Jurkat, Clone E6-1 (cell line): ENCODE measurements around the gene CFAP157.

Experiments used
- DNase-seq: peaks from one replicate; pipeline ENCODE4 v3.0.0-alpha.2; 2011; ENCODE audit warnings: low read depth, low spot score
- H3K4me3 ChIP-seq: 2 replicates; pipeline ENCODE4 v1.5.1; 2011; ENCODE audit warnings: mild to moderate bottlenecking, low read length, control low read depth, moderate library complexity

CFAP157 gene

DNA sequence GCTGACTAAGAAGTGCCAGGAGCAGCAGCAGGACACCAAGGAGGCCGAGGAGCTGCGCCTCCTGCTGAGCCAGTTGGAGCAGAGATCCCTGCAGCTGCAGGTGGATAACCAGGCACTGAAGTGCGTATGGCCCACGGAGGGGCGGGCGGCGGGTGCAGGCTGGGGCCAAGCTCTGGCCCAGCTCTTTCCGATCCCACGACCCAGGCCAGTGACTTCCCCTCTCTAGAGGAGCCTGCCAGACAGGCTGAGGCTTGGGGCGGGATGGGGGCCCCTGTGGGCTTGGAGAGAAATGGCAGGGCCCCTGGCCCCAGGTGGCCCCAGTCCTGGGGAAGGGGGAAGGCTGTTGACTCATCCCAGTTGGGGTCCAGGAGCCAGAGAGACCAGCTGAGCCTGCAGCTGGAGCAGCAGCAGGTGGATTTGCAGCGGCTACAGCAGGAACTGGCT, 5.1 kb downstream of the CFAP157 start:
- H3K4me3 ChIP-seq, result no peak overlapping the region
- no peak for DNase-seq

- no peak overlapping the region for H3K4me3 ChIP-seq
- DNase-seq, result no peak
Observed at GRCh38 chr9:127712371-127712770, 5.6 kb downstream of the CFAP157 start.

DNA sequence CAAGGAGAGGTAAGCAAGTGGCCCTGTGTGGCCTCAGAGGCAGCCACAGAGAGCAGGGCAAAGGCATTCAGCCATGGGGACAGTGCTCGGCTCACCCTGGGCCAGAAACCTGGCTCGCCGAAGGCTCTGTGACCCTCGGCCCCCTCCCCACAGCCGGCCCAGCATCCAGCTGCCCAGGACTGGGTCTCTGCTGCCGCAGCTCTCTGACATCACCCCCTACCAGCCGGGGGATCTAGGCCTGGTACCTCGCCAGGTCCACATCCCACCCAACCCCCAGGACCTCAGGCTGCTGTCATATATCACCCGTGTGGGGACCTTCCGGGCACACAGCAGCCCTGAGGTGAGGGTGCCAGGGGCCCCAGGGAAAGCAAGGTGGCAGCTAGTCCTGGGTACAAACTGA, 6.1 kb downstream of the CFAP157 start:
- no peak overlapping the region for H3K4me3 ChIP-seq
- DNase-seq, result no peak

GRCh38 chr9:127714020-127714750, 7.4 kb downstream of the CFAP157 start:
- H3K4me3 ChIP-seq, result peak overlapping the region; percentile 82

DNA sequence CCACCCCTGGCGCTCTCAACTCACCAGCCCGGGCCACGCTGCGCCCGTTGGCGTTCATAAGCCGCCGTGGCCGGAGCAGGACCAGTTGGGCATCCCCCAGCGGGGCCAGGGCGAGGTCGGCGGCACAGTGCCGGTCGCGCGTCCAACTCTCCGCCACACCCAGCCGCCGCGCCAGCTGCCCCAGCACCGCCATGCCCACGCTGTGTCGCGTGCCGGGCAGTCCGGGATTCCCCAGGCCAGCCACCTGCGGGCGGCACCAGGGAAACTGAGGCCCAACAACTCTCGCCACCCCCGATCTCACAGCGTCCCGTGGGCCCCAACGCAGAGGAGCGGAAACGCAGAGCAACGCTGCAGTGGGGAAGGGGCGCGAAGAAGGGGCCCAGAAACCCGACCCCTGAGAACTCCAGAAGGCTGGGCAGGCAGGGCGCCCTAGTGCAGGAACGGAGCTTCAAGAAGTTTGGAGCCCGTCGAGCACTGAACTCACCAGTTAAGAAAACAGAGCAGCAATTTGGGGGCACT, 8.2 kb downstream of the CFAP157 start:
- peak overlapping the region; percentile 82 for H3K4me3 ChIP-seq
- no peak for DNase-seq

More at GRCh38 chr9:127714020-127714750, 7.4 kb downstream of the CFAP157 start:
- DNase-seq, result no peak

- H3K4me3 ChIP-seq, result peak within 1 kb of the TSS; percentile 82
- DNase-seq, result peak; percentile 86
Observed at GRCh38 chr9:127715470-127716337, 8.9 kb downstream of the CFAP157 start, which contains the start of the genes PTRH1 and TTC16. Gene PTRH1, minus strand, starts transcription at chr9:127715663. Its CDS starts 24 bp downstream, at chr9:127715639. Gene TTC16, plus strand, starts transcription at chr9:127716079. Its CDS starts 67 bp downstream, at chr9:127716146.

DNA sequence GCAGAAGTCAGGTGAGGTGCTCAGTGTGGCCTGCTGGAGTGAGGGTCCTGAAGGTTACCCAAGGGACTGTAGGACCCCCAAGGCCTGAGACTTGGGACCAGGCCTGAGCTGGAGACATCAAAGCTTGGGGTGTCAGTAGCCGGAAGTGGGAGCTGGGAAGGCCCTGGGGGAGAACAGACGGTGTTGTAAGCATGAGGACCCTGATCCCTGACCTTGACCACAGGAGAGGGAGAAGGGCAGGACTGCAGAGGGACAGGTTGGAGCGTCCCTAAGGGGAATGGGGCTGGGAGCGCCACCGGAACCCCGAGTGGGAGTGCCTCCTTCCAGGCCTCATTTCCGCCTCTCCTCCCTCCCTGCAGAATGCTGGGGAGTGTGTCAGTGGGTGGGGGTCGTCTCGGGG, 9.6 kb downstream of the CFAP157 start:
- no peak overlapping the region for H3K4me3 ChIP-seq
- no peak for DNase-seq

DNA sequence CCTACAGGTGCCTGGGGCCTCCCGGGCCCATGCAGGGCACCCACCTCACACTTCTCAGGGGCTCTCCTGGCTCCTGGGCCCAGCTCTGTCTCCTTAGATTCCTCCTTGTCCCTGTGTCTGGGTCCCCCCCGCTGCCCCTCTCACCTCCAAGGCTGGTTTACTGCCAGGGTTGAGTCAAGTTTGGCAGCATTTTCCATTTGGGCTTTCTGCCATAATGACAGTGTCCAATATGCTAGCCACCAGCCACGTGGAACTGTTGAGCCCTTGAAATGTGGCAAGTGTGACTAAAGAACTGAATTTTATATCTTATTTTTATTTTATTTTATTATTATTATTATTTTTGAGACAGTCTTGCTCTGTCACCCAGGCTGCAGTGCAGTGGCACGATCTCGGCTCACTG, 11.0 kb downstream of the CFAP157 start:
- no peak overlapping the region for H3K4me3 ChIP-seq
- DNase-seq, result no peak

DNA sequence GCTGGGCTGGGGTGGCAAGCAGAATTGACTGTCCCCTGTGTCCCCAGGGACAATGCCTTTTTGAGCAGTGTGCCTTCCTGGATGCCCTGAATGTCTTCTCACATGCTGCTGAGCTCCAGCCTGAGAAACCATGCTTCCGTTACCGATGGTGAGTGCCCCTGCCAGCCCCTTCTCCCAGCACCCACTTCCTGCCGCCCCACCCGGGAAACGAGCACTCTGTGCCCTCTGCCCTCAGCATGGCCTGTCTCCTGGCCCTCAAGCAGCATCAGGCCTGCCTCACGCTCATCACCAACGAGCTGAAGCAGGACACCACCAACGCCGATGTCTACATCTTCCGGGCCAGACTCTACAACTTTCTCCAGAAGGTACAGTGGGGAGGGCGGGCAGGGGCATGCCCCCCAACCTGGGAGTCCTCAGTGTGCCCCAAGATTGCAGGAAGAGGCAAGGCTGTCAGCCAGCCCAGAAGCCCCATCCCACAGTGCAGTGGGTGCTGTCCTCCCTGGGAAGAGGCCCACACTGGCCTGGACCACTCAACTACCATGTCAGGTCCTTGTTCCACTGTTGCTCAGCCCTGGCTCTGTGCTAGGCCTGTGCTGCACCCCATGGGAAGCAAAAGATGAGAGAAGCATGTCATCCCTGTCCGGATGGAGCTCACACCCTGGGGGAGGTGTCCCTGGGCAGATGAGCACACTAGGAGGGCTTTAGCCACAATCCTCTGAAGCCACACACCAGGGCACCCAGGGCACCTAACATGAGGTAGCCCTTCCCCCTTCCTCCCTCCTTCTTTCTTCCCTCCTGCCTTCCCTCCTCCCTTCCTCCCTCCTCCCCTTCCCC, 13.5 kb downstream of the CFAP157 start:
- peak; percentile 77 for DNase-seq
- peak overlapping the region; percentile 54 for H3K4me3 ChIP-seq

GRCh38 chr9:127720865-127721227, 14.1 kb downstream of the CFAP157 start:
- H3K4me3 ChIP-seq, result no peak overlapping the region
- no peak for DNase-seq

GRCh38 chr9:127721391-127721821, 14.6 kb downstream of the CFAP157 start:
- DNase-seq, result no peak

DNA sequence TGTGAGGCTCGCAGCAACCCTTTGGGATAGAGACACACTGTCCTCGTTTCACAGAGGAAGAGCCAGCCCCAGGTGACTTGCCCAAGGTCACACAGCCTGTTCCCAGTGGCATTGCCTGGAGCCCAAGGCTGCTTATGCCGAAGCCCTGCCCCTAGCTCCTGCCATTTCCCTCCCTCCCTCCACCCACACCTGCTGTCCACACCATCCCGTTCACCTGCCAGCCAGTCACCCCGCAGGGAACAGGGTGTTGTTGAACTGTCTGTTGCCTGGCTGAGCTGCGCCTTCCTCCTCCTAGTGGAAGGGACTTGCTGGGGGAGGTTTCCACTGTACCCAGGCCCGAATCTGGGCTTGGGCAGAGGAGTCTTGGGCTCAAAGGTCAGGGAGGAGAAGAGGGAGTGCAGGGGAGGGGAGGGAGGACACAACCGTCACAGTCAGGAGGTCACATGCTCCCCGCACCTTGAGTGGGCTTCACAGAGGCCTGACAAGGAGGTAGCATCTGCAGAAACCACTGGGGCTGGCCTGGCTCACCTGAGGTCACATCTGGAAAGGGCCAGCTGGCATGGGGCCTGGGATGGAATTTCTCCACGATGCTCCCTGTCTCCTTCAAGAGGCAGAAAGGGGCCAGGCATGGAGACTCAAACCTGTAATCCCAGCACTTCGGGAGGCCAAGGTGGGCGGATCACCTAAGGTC, 15.4 kb downstream of the CFAP157 start:
- DNase-seq, result no peak
- no peak overlapping the region for H3K4me3 ChIP-seq

More at GRCh38 chr9:127721391-127721821, 14.6 kb downstream of the CFAP157 start:
- H3K4me3 ChIP-seq, result no peak overlapping the region

DNA sequence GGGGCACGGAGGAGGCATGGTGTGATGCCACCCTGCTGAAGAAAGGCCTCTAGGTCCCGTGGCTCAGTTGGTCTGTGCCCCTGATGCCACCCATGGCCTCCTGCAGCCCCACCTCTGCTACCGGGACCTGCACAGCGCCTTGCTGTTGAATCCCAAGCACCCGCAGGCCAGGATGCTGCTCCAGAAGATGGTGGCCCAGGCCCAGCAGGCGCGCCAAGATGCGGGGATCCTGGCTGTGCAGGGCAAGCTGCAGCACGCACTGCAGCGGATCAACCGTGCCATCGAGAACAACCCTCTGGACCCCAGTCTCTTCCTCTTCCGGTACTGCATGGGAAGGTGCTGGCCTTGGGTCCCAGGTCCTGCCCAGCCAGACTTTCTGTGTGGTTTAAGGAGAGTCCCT, 16.2 kb downstream of the CFAP157 start:
- H3K4me3 ChIP-seq, result no peak overlapping the region
- no peak for DNase-seq

DNA sequence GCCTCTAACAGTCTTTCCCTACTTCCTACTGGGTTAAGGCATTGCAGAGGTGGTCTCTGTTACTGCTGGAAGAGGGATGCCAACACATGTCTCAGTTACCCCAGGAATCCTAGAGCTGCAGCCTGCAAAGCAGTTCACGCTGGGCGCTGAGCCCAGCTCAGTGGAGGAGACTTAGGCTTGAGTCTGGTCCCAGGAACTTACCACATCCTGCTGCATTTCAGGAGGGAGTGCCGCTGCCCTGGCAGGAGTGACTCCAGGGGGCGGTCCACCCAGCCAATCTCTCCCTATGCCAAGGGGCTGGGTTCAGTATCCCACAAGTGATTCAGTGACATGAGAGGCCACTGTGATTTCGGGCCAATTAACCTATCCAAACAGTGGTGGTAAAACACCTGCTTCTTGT, 16.7 kb downstream of the CFAP157 start:
- DNase-seq, result no peak
- no peak overlapping the region for H3K4me3 ChIP-seq

DNA sequence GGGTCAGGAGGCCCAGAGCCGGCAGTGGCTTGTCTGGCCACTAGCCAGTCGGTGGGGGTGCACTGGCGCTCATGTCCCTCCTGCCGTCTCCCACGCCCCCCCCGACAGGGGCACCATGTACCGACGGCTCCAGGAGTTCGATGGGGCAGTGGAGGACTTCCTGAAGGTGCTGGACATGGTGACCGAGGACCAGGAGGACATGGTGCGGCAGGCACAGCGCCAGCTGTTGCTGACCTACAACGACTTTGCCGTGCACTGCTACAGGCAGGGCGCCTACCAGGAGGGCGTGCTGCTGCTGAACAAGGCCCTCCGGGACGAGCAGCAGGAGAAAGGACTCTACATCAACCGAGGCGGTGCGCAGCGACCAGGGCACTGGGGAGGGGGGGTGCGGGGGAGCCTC, 17.2 kb downstream of the CFAP157 start:
- H3K4me3 ChIP-seq, result no peak overlapping the region
- no peak for DNase-seq

- DNase-seq, result no peak
- H3K4me3 ChIP-seq, result no peak overlapping the region
Observed at GRCh38 chr9:127726871-127727270, 20.1 kb downstream of the CFAP157 start.

- H3K4me3 ChIP-seq, result no peak overlapping the region
- no peak for DNase-seq
Observed at GRCh38 chr9:127728808-127729207, 22.0 kb downstream of the CFAP157 start.

DNA sequence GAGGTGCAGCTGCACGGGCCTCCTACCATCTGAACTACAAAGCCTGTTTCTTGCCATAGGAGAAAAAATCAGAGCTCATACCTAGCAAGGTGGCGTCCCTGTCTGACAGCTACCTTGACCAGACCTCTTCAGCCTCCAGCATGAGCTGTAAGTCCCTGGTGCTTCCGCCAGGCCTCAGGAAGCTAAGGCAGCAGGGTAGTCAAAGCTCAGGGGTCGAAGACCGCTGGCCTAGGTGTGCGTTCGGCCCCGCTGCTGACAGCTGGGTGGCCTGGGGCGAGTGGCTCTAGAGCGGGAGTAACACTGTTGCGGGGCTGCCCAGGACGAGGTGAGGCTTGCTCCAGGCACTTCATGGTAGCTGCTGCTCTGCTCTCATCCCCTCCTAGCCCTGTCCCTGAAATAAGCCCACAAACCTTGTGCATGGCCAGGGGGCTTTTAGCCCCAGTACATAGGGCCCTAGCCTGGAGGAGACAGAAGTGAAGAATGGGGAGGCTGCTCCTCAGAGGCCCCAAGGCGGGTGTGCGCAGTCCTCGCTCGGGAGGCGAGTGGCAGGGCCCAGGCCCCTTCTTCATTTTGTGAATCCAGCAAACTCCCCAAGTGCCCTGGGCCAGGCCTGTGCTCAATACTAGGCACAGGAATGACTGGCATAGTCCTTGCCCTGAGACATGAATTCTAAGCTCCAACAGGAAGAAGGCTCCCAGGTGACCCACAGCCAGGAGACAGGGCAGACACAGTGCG, 22.9 kb downstream of the CFAP157 start:
- H3K4me3 ChIP-seq, result no peak overlapping the region
- DNase-seq, result no peak
